Measurements from ENCODE around the gene CRY1.
"Not testable (repeated sequence)": the region's sequence is repeated elsewhere in the genome, so short reads cannot be mapped to it uniquely, and the experiment has no call there.

CRY1 gene

DNA sequence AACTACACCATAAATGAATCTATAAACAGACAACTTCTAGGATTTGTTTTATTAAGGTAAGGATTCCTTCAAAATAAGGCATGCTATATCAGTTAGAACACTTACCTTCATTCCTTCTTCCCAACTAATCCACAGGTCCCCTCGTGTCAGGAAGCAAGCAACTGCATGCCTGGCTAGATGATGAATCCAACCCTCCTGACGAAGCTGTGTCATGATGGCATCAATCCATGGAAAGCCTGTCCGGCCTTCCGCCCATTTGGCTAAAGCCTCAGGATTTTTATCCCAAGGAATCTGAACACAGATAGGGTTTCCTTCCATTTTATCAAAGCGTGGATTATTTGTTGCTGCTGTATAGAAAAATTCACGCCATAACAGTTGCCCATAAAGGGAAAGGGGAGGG lies 93.9 kb downstream of the CRY1 start:
- DNase-seq (ENCODE audit: low read depth), result no peak

DNA sequence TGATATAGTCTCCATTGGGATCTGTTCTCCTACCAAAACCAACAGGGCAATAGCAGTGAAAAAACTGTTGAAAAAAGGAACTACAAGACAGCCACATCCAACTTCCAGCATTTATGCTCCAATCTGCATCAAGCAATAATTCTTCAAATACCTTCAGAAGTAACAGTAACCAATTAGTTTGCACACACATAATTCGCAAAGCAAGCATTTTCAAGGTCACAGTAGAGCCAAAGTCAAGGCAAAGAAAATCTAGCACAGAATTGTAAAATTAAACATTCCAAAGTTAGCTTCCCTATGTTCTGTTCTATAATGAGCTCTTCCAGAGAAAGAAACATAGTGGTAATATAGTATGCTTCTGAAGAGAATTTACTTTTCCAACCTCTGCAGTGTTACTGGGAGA lies 95.4 kb downstream of the CRY1 start:
- no peak for DNase-seq (ENCODE audit: low read depth)

- DNase-seq (ENCODE audit: low read depth), result not testable (repeated sequence)
Observed at GRCh38 chr12:106996102-106996501, 97.2 kb downstream of the CRY1 start.

- DNase-seq (ENCODE audit: low read depth), result no peak
Observed at GRCh38 chr12:106994579-106995220, 98.6 kb downstream of the CRY1 start.

DNA sequence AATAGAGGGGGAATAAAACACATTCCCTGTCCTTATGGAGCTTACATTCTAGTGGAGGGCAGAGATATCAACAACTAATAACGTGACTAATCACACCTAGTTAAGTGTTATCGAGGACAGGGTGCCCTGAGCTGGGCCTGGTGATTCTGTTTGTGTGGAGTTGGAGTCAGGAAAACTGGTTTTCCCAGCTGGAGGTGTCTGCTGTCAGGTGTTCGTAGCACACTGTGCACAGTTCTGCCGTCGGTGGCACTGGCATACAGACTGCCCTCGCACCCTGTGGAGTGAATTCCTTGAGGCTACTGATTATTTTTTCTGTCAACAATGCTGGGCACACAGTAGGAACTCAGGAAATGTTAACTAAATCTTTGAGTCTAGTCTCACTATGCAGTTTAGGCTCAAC lies 105.5 kb downstream of the CRY1 start:
- no peak for DNase-seq (ENCODE audit: low read depth)

DNA sequence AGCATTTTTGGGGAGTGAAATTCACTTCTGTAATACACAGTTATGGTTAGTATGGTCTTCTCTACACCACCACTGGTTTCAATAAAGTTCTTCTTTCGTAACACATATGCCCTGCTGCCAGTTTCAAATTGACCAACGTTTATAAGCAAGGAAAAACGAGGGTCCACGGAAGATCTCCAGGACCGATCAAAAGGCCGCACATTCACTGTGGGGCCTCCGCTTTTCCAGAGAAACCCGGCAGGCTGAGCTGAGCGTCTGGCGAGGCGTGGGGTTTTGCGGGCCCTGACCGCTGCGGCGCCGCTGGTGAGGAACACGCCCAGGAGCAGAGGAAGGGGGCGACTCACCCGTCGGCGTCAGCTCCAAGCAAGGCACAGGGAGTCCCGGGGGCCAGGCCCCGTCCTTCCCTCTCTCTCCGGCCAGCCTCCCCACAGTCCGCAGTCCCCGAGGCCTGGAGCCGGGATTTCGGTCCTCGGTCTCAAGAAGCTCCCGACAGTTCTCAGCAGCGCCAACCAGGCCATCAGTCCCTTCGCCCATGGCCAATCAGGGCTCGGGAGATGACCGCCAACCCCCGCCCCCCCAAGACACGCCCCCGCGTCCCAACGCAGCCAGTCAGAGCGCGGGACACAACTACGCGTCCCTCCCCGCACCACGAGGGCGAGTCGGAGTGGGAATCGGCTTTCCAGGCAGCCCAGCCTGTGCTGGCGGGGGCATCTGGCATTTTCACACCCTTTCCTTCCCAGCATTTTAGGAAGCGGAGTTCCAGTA lies 106.5 kb downstream of the CRY1 start, which contains the start of gene MTERF2:
Gene MTERF2 (minus strand): TSS at position 522 of the 765 bp plus-strand sequence. CDS start 8,432 bp downstream, outside the sequence.
- DNase-seq (ENCODE audit: low read depth), result peak; percentile 79

- DNase-seq (ENCODE audit: low read depth), result no peak
Observed at GRCh38 chr12:106986135-106986534, 107.2 kb downstream of the CRY1 start.

DNA sequence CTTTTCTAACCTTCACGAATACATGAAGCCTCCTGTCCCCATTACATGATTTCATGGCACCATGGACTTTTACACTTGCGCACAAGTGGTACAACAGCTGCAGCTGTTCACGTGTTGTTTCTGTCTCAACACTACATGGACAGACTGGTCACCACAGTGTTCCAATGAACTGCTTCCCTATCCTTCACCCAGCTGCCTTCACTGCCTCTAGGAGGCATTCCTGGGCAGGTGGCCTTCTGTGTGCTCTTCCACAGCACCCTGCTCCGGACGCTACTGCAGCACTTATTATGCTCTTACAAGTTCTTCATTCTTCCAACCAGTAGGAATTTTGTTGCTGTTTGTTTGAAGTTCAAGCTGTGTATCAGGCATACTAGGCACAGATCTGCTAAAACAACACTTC lies 107.9 kb downstream of the CRY1 start:
- no peak for DNase-seq (ENCODE audit: low read depth)

- DNase-seq (ENCODE audit: low read depth), result no peak
Observed at GRCh38 chr12:106984588-106985137, 108.7 kb downstream of the CRY1 start.

- DNase-seq (ENCODE audit: low read depth), result no peak
Observed at GRCh38 chr12:106982229-106982628, 111.1 kb downstream of the CRY1 start.

DNA sequence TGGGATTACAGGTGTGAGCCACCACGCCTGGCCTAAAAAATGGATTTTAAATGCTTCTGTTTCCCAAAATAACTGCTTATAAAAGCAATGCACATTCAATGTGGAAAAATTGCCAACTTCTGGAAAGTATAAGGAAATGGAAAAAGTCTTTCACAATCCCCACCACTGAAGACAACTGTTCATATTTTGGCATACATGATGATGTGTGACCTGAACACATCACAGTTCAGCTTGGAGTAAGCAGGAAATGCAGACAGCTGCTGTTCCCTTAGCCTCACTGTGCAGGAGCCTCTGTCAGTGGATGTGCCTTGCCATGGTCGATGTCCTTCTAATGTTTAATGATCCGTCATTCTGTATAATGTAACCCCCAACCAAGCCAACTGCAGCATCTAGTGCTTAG lies 111.6 kb downstream of the CRY1 start:
- DNase-seq (ENCODE audit: low read depth), result no peak

- DNase-seq (ENCODE audit: low read depth), result no peak
Observed at GRCh38 chr12:106980944-106981343, 112.4 kb downstream of the CRY1 start.

- DNase-seq (ENCODE audit: low read depth), result no peak
Observed at GRCh38 chr12:106978035-106978800, 115.1 kb downstream of the CRY1 start.

DNA sequence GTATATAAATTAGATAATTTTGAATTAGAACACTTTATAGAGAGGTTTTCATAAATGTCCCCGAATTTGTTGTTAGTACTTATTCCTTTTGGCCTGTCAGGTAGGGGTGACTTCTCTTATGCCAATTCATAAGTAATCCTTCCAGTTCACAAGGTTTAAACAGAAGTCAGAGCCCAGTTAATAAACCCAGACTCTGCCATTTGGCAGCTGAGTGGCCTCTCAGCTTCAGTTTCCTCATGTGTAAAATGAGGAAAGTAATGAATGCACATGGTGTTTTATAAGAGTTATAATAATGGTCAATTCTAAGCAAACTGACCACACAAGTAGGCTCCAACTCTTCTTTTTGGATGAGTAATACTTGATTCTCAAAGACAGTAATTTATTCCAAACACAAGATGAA lies 116.7 kb downstream of the CRY1 start:
- no peak for DNase-seq (ENCODE audit: low read depth)

DNA sequence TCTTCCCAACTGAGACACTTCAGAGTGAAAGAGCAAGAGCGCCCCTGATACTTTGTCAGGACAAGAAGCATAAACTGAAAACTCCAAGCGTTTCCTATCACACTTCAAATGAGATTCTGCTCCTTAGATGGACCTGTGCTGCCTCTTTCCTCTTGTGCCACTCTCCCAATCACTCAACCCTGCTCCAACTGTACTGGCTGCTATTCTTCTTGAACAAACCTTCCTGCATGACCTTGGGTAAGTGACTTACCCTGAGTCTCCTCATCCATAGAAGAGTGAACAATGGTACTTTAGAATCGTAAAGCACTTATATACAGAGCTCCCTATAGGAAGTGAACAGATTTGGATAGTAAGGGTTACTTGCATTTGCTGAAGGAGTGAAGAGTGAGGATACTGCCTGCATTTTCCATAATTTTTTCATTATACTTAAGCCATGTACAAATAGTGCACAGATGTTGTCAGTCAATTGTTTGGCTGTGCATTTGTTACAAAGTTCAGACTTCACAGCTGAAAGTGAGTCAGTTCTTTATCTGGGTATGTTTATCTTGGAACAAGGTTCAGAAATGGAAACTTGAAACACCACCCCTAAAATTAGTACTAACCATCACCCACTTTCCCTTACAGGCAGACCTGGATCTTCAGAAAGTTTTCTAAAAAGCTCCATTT lies 117.2 kb downstream of the CRY1 start:
- no peak for DNase-seq (ENCODE audit: low read depth)

- DNase-seq (ENCODE audit: low read depth), result no peak
Observed at GRCh38 chr12:106975098-106975497, 118.3 kb downstream of the CRY1 start.

DNA sequence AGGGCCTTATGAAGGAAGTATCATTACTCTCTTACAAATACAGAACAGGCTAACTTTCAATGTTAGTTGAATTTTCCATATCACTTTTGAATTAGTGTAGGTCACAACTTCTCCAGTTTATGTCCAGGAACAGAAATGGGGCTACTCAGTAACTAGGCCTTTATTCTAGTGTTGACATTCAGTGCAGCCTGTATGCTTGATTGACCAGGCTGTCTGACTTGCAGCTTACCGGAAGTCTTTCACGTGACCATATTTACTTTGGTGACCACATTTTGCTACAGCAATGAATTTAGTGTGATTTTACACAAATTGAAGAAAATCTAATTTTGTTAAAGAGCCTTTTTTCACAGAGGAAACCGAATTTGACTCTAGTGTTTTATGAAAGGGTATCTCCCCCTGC lies 118.8 kb downstream of the CRY1 start:
- DNase-seq (ENCODE audit: low read depth), result no peak

- no peak for DNase-seq (ENCODE audit: low read depth)
Observed at GRCh38 chr12:106973545-106973944, 119.8 kb downstream of the CRY1 start.

DNA sequence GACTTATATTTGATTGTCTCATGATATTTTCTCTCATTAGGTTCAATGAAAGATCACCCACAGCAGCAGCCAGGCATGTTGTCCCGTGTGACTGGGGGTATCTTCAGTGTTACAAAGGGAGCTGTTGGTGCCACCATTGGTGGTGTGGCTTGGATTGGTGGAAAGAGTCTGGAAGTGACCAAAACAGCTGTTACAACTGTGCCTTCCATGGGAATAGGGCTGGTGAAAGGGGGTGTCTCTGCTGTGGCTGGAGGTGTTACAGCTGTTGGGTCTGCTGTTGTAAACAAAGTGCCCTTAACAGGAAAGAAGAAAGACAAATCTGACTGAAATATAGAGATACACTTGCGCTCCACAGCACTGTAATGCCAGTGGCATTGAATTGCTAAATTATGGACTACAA lies 122.3 kb downstream of the CRY1 start:
- DNase-seq (ENCODE audit: low read depth), result no peak

DNA sequence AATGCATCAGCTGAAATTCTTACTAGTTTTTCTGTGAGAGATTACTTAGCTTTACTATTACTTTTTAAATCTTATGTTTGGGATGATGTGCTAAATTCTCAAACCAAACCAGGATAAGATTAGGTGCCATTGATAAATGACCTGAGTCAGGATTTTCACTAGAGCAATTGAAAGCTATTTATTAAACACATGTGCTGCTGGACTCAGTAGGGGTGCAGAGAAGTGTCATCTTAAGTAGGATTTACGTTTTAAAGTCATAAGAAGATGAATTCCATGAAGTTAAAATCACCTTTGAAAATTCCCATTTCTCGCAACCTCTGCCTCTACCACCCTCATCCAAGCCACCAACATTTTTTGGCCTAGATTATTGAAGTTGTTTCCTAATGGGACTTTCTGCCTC lies 128.8 kb downstream of the CRY1 start:
- no peak for DNase-seq (ENCODE audit: low read depth)

DNA sequence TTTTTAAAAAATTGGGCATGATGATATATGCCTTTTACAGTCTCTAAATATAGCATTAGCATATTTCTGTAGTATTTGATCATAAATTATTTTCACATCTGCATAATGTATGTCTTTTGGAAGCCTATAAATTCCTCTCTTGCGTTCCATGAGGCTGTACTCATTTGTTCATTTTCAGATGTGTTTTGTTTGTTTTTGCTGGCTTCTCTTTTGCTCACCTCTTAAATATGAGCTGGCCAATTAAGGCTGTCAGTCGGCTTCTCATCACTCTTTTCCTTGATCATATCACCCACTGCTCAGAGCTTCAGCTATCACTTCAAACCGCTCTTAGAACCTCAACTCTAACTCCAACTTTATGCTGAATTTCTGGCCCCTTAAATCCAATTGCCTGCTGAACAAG lies 131.1 kb downstream of the CRY1 start:
- no peak for DNase-seq (ENCODE audit: low read depth)

- no peak for DNase-seq (ENCODE audit: low read depth)
Observed at GRCh38 chr12:106960443-106960842, 132.9 kb downstream of the CRY1 start.

Data from non-pigmented ciliary epithelial cell (primary cell).